GM18867 (cell line): ENCODE data around the gene FAAP100.

Source experiments
- ATAC-seq: cut with Tn5 transposase; IDR thresholded peaks from one replicate; pipeline ENCODE4 v1.9.1; 2021; ENCODE audit warnings: mild to moderate bottlenecking, moderate library complexity; ENCODE audit not compliant: unreplicated experiment

FAAP100 gene

GRCh38 chr17:81526662-81527571, 25.2 kb downstream of the FAAP100 start:
- ATAC-seq: no peak

GRCh38 chr17:81524865-81525159, 27.3 kb downstream of the FAAP100 start:
- ATAC-seq: no peak

- no peak for ATAC-seq
Measured at GRCh38 chr17:81524039-81524864, 27.9 kb downstream of the FAAP100 start.

GRCh38 chr17:81523402-81524038, 28.6 kb downstream of the FAAP100 start:
- no peak for ATAC-seq

- ATAC-seq: no peak
Measured at GRCh38 chr17:81522491-81523401, 29.4 kb downstream of the FAAP100 start.

GRCh38 chr17:81520021-81520901, 31.9 kb downstream of the FAAP100 start:
- ATAC-seq: no peak

- no peak for ATAC-seq
Measured at GRCh38 chr17:81519284-81520020, 32.7 kb downstream of the FAAP100 start.

- no peak for ATAC-seq
Measured at GRCh38 chr17:81518785-81519283, 33.3 kb downstream of the FAAP100 start.

- ATAC-seq: no peak
Measured at GRCh38 chr17:81518113-81518784, 33.9 kb downstream of the FAAP100 start.

- no peak for ATAC-seq
Measured at GRCh38 chr17:81517339-81518112, 34.6 kb downstream of the FAAP100 start.

- no peak for ATAC-seq
Measured at GRCh38 chr17:81517009-81517338, 35.2 kb downstream of the FAAP100 start.

- no peak for ATAC-seq
Measured at GRCh38 chr17:81516439-81516838, 35.7 kb downstream of the FAAP100 start.

GRCh38 chr17:81515530-81516041, 36.6 kb downstream of the FAAP100 start:
- no peak for ATAC-seq

GRCh38 chr17:81514739-81515529, 37.2 kb downstream of the FAAP100 start:
- peak; percentile 17 for ATAC-seq

- ATAC-seq: no peak
Measured at GRCh38 chr17:81514489-81514738, 37.7 kb downstream of the FAAP100 start.

GRCh38 chr17:81513753-81514488, 38.2 kb downstream of the FAAP100 start:
- peak; percentile 2 for ATAC-seq
